ENCODE results near the gene HCST. TPM values are rescaled to one million over a fixed set of nuclear protein-coding genes. Genes with fewer than 3 reads are reported as not detected.
"Not testable (repeated sequence)": the region's sequence is repeated elsewhere in the genome, so short reads cannot be mapped to it uniquely, and the experiment has no call there.

The HCST gene
- polyA plus RNA-seq, 3 donors from 2014 or later, result 1,885 to 2,801 (median 2,654) TPM

DNA sequence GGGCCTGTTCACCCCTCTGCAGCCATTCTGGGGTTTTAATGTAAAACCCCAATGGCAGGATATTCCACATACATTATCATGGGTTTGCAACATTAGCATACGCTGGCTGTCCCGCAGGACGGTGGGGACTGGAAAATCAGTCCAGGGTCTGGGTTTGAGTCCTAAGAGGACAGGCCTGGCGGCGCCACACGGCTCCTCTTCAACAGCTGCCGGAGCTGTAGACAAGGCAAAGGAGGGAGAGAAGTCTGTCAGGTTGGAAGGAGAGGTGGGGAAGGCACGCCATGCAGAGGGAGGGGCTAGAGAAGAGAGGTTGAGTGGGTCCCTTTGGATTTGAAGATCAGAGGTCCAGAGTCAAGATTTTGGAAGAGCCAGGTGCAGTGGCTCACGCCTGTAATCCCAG lies 13.9 kb upstream of the HCST start:
- Mint-ChIP-seq H3K27ac (peak overlapping the region in 2 of 6 donors; percentile 36 to 78), H3K27me3 (ENCODE audit: low read depth in 3 of 3) (peaks cover 0 to 4% (median 0%) of the 10 kb centered on the region in 3 donors), H3K36me3 (peaks cover 17 to 38% (median 31%) of the 10 kb centered on the region in 3 donors), H3K9me3 (no peaks in the 10 kb centered on the region), H3K4me1 (peaks cover 8 to 10% of the 10 kb centered on the region in 2 donors), H3K4me3 (no peak overlapping the region)
- no peak for DNase-seq

DNA sequence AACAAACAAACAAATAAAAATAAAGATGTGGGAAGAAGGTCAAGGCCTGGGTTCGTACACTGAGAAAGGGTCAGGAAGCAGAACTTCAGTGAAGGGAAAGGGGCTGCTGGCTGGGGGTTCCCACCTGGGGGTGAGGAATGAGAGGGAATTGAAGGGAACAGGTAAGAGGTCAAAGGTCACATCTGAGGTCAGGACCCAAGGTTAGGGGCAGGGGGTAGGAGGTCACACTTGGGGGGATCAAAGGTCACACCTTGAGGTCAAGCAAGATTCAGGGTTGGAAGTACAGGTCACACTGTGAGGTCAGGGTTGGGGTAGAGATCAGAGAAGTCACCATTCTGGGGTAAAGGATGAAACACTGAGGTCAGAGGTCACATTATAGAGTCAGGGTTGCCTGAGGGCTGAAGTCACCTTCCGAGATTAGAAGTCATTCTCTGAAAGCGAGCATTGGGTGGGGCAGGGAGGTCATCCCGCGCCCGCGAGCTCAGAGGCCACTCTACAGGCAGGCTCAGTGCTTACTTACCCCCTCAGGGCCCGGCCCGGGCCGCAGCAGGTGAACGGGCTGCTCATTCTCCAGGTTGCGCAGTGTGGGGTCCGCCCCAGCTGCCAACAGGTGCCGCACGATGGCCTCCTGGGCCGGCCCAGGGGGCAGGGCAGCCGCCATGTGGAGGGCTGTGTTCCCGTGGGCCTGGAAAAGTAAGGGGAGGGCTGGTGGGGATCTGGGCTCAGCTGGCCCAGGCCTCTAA lies 12.8 kb upstream of the HCST start:
- Mint-ChIP-seq H3K27ac (peak overlapping the region in 5 of 6 donors; percentile 8 to 82 (median 46)), H3K36me3 (peaks cover 17 to 38% (median 31%) of the 10 kb centered on the region in 3 donors), H3K27me3 (ENCODE audit: low read depth in 3 of 3) (peaks cover 0 to 4% (median 0%) of the 10 kb centered on the region in 3 donors), H3K9me3 (no peaks in the 10 kb centered on the region), H3K4me1 (peaks cover 8 to 10% of the 10 kb centered on the region in 2 donors), H3K4me3 (no peak overlapping the region)
- DNase-seq, result no peak

GRCh38 chr19:35890113-35890650 lies 12.1 kb upstream of the HCST start:
- peak overlapping the region in 3 of 6 donors; percentile 46 to 83 (median 64) for H3K27ac Mint-ChIP-seq
- DNase-seq, result no peak
- peaks cover 17 to 41% (median 31%) of the 10 kb centered on the region in 3 donors for H3K36me3 Mint-ChIP-seq
- H3K9me3 Mint-ChIP-seq, result no peaks in the 10 kb centered on the region
- H3K27me3 Mint-ChIP-seq (ENCODE audit: low read depth in 3 of 3), result peaks cover 0 to 4% (median 0%) of the 10 kb centered on the region in 3 donors
- H3K4me3 Mint-ChIP-seq, result no peak overlapping the region
- H3K4me1 Mint-ChIP-seq, result peaks cover 8 to 10% of the 10 kb centered on the region in 2 donors

GRCh38 chr19:35891819-35892218 lies 10.5 kb upstream of the HCST start:
- not testable (repeated sequence) for H3K27ac Mint-ChIP-seq; H3K27me3 Mint-ChIP-seq (ENCODE audit: low read depth in 3 of 3); DNase-seq; H3K4me3 Mint-ChIP-seq; H3K9me3 Mint-ChIP-seq
- H3K4me1 Mint-ChIP-seq, result peaks cover 10 to 13% of the 10 kb centered on the region in 2 donors
- peaks cover 21 to 46% (median 33%) of the 10 kb centered on the region in 3 donors for H3K36me3 Mint-ChIP-seq

DNA sequence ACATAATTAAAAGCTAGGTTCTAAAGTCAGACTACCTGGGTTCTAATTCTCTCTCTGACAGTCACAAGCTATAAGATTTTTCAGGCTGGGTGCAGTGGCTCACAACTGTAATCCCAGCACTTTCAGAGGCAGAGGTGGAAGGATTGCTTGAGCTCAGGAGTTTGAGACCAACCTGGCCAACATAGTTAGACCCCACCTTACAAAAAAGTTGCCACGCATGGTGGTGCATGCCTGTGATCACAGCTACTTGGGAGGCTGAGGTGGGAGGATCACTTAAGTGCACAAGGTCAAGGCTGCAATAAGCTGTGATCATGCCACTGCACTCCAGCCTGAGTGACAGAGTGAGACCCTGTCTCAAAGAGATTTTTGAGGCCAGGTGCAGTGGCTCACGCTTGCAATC lies 8.0 kb upstream of the HCST start:
- Mint-ChIP-seq H3K4me3 (no peak overlapping the region), H3K27me3 (ENCODE audit: low read depth in 3 of 3) (peaks cover 4 to 11% (median 4%) of the 10 kb centered on the region in 3 donors), H3K9me3 (no peaks in the 10 kb centered on the region), H3K4me1 (peaks cover 23 to 26% of the 10 kb centered on the region in 2 donors), H3K27ac (peak overlapping the region in 1 of 6 donors; percentile 53), H3K36me3 (peaks cover 9 to 27% (median 23%) of the 10 kb centered on the region in 3 donors)
- no peak for DNase-seq

DNA sequence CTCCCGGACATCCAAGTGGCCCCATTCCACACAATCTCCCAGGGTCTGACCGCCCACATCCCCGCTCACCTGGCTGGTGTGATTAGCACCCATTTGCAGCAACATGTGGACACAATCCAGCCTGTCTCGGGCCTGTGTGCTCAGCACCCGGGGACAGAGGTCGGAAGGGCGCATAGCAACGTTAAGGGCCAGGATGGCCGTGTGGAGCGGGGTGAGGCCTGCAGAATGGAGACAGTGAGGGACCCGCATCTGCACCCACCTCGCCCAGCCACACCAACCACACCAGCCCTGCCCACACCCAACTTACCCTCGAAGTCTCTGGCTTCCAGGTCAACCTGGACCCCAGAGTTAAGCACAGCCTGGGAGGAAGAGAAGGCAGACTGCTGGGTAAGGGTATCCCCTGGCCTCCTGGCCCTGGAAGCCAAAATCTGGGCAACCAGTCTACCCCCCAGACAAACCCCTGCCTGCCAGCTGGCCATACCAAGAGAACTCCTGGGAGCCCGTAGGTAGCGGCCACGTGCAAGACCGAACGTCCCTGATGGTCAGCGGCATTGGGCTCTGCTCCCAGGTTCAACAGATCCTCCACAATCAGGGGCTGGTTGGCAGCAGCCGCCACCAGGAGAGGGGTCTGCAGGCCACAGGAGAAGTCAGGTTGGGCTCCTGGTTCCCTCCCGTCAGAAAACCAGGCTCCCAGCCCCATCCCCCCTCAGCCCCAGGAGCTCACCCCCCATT lies 6.3 kb upstream of the HCST start:
- peaks cover 7 to 16% (median 11%) of the 10 kb centered on the region in 3 donors for H3K27me3 Mint-ChIP-seq (ENCODE audit: low read depth in 3 of 3)
- DNase-seq, result no peak
- peak overlapping the region in 2 of 5 donors; percentile 22 to 25 for H3K4me3 Mint-ChIP-seq
- peaks cover 8 to 18% (median 13%) of the 10 kb centered on the region in 3 donors for H3K36me3 Mint-ChIP-seq
- peak overlapping the region in 3 of 6 donors; percentile 74 to 81 (median 77) for H3K27ac Mint-ChIP-seq
- peaks cover 28 to 30% of the 10 kb centered on the region in 2 donors for H3K4me1 Mint-ChIP-seq
- H3K9me3 Mint-ChIP-seq, result no peaks in the 10 kb centered on the region

DNA sequence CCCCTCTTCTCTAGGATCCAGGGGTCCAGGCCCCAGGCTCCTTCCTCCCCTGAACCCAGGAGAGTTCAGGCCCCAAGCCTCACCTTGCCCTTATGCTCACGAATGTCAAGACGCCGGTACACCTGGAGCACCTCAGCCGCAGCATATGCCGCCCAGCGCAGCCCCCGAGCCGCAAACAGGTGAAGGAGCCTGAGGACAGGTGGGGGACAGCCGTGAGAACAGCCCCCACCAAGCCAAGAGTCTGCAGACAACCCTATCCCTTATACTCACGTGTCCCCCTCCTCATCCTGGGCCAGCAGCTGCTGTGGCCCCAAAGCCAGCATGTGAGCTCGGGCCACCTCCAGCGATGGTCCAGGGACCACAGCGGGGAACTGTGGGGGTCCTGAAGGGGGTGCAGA lies 5.7 kb upstream of the HCST start:
- peak overlapping the region in 3 of 6 donors; percentile 23 to 55 (median 39) for H3K27ac Mint-ChIP-seq
- peaks cover 33 to 36% of the 10 kb centered on the region in 2 donors for H3K4me1 Mint-ChIP-seq
- H3K36me3 Mint-ChIP-seq, result peaks cover 8 to 17% (median 13%) of the 10 kb centered on the region in 3 donors
- H3K27me3 Mint-ChIP-seq (ENCODE audit: low read depth in 3 of 3), result peaks cover 7 to 16% (median 12%) of the 10 kb centered on the region in 3 donors
- H3K9me3 Mint-ChIP-seq, result no peaks in the 10 kb centered on the region
- DNase-seq, result no peak
- H3K4me3 Mint-ChIP-seq, result no peak overlapping the region

- Mint-ChIP-seq H3K4me1 (peaks cover 40 to 43% of the 10 kb centered on the region in 2 donors), H3K36me3 (peaks cover 4 to 12% (median 8%) of the 10 kb centered on the region in 3 donors), H3K9me3 (no peaks in the 10 kb centered on the region), H3K27ac (peak overlapping the region; percentile 81 to 98 (median 93)), H3K27me3 (ENCODE audit: low read depth in 3 of 3) (peaks cover 10 to 20% (median 18%) of the 10 kb centered on the region in 3 donors), H3K4me3 (peak overlapping the region; percentile 89 to 96 (median 95))
- no peak for DNase-seq
Observed at GRCh38 chr19:35897706-35898451, 4.5 kb upstream of the HCST start.

DNA sequence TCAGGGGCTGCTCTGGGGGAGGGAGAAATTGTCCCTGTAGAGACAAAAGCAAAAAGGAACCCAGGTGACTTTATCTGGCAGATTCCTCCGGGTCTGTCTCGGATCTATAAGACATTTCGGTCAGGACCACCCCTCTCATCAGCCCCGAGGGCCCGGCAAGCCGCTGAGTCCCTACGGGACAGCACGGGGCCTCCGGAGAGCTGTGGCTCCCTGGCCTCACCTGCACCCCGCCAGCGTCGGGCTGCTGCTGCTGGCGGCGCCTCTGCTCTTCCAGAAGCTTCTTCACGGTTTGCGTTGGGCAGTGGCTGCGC lies 3.9 kb upstream of the HCST start:
- DNase-seq, result no peak
- Mint-ChIP-seq H3K9me3 (no peaks in the 10 kb centered on the region), H3K4me1 (peaks cover 41 to 46% of the 10 kb centered on the region in 2 donors), H3K36me3 (peaks cover 4 to 12% (median 6%) of the 10 kb centered on the region in 3 donors), H3K27me3 (ENCODE audit: low read depth in 3 of 3) (peaks cover 11 to 26% (median 22%) of the 10 kb centered on the region in 3 donors), H3K4me3 (peak overlapping the region; percentile 89 to 96 (median 95)), H3K27ac (peak overlapping the region; percentile 95 to 99 (median 98))

GRCh38 chr19:35899547-35900214 lies 2.6 kb upstream of the HCST start:
- H3K9me3 Mint-ChIP-seq, result no peaks in the 10 kb centered on the region
- peak overlapping the region; percentile 89 to 98 (median 95) for H3K4me3 Mint-ChIP-seq
- peak overlapping the region; percentile 95 to 99 (median 98) for H3K27ac Mint-ChIP-seq
- peaks cover 53 to 58% of the 10 kb centered on the region in 2 donors for H3K4me1 Mint-ChIP-seq
- peaks cover 6 to 21% (median 8%) of the 10 kb centered on the region in 3 donors for H3K36me3 Mint-ChIP-seq
- H3K27me3 Mint-ChIP-seq (ENCODE audit: low read depth in 3 of 3), result peaks cover 14 to 32% (median 25%) of the 10 kb centered on the region in 3 donors
- DNase-seq, result peak; percentile 83 to 85 (median 85)

GRCh38 chr19:35901055-35901644 lies 1.2 kb upstream of the HCST start:
- H3K27ac Mint-ChIP-seq, result peak overlapping the region; percentile 97 to 99 (median 98)
- H3K4me1 Mint-ChIP-seq, result peaks cover 61 to 63% of the 10 kb centered on the region in 2 donors

DNA sequence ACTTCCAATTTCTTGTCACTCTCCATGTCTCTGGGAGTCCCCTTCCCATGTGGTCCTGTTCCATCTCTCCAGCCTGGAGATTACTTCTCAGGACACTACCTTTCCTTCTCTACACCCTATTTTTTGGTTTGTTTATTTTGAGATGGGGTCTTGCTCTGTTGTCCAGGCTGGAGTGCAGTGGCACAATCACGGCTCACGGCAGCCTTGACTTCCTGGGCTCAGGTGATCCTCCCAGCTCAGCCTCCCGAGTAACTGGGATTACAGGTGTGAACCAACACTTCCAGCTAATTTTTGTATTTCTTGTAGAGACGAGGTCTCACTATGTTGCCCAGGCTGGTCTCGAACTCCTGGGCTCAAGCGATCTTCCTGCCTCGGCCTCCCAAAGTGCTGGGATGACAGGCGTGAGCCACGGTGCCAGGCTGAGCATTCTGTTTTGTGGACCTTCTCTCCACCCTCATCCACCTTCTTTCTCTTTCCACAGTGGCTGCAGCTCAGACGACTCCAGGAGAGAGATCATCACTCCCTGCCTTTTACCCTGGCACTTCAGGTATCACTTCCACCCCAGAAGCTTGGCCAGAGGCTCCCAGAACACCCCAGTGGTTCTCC lies 644 bp downstream of the HCST start:
- Mint-ChIP-seq H3K27ac (peak overlapping the region; percentile 97 to 99 (median 98)), H3K4me3 (peak overlapping the region; percentile 89 to 99 (median 96)), H3K27me3 (ENCODE audit: low read depth in 3 of 3) (peaks cover 16 to 38% (median 26%) of the 10 kb centered on the region in 3 donors), H3K9me3 (no peaks in the 10 kb centered on the region), H3K36me3 (peaks cover 13 to 29% (median 17%) of the 10 kb centered on the region in 3 donors), H3K4me1 (peaks cover 72 to 76% of the 10 kb centered on the region in 2 donors)
- no peak for DNase-seq

More at GRCh38 chr19:35901055-35901644, 1.2 kb upstream of the HCST start:
- H3K4me3 Mint-ChIP-seq, result peak overlapping the region; percentile 89 to 99 (median 96)
- peaks cover 14 to 36% (median 23%) of the 10 kb centered on the region in 3 donors for H3K27me3 Mint-ChIP-seq (ENCODE audit: low read depth in 3 of 3)
- no peaks in the 10 kb centered on the region for H3K9me3 Mint-ChIP-seq
- H3K36me3 Mint-ChIP-seq, result peaks cover 9 to 19% (median 10%) of the 10 kb centered on the region in 3 donors
- no peak for DNase-seq

All from immature natural killer cell (primary cell).